Activated gamma-delta T cell treated with Interleukin-2 at 50 U/mL for 16 hours (primary cell): Measurements from ENCODE around the gene ACTN4.
A peak's percentile ranks its signal among the peaks of the same experiment; 100 is the strongest.
"Not testable (repeated sequence)": the region's sequence is repeated elsewhere in the genome, so short reads cannot be mapped to it uniquely, and the experiment has no call there.

Experiments used
- DNase-seq: peaks from one replicate; pipeline ENCODE4 v3.0.0-alpha.2; 2020

The ACTN4 gene

DNA sequence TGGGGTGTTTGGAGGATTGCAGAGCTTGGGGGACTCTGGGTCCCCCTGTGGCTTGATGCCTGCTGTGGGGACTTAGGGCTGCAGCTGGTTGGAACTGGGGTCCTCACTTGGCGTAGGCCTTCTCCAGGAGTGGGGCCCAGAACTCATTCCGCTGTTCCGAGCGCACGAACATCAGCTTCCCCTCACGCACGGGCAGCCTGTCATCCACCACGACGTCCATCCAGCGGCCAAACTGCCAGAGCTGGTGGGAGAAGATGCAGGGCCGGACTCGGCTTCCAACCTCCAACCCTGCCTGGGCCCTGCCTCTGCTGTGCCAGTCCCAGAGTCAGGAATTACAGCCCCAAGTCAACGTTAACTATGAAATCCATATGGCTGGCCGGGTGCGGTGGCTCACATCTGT, 94.2 kb downstream of the ACTN4 start:
- no peak for DNase-seq

- DNase-seq = no peak
Observed at GRCh38 chr19:38742296-38742695, 94.8 kb downstream of the ACTN4 start.

DNA sequence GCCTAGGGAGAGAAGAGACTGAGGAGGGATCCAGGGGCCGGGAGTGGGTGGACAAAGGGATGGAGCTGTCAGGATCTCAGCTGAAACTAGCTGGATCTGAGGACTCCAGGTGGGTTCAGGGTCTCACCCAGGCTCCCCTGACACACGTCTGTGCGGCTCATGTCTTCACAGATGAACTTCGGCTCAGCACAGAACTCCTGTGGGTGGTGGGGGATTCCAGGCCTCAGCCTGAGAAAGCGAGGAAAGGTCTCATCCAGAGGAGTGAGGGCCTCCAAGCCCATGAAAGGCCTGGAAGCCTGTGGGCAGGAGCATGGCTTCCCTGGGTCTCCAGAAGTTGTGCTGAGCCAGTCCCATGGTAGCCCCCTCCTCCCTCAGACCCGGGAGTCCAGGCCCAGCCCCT, 95.5 kb downstream of the ACTN4 start:
- no peak for DNase-seq

GRCh38 chr19:38743394-38744297, 96.2 kb downstream of the ACTN4 start:
- DNase-seq = no peak

DNA sequence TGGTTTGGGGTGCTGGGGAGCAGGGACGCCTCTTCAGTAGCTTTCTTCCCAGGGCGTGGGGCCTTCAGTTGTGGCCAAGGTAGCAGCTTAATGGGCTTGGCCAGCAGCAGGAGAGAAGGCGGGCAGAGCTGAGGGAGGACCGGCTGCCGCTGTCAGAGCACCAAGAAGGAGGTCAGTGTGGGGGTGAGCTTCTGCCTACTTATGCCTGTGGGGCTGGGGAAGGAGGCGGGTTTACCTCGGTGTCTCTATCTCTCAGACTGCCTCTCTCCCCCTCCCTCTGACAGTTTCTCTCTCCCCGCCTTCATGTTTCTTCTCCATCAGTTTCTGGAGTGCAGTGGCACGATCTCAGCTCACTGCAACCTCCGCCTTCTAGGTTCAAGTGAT, 96.8 kb downstream of the ACTN4 start, which contains the start of gene CAPN12:
CAPN12 (minus strand) TSS at position 177 of the 384 bp plus-strand sequence. CDS start 309 bp downstream, outside the sequence.
- DNase-seq = no peak

GRCh38 chr19:38744874-38745273, 97.4 kb downstream of the ACTN4 start:
- DNase-seq = no peak

DNA sequence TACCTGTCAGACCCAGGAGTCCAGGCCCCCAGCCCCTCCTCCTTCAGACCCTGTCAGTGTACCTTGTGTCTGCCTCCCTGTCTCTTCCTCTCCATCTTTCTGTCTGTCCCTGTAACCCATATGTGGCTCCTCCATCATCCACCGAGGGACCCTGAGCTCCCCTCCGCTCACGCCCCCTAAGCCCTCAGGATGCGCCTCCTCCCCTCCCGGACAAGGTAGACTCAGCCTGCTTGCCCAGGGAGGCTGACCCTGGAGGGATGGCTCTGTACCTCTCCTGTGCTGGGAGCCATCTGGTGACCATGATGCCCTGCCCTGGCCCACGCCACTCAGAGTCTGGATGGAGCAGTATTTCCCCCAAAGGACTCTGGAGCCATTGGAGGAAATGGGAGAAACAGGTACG, 97.9 kb downstream of the ACTN4 start:
- no peak for DNase-seq

DNA sequence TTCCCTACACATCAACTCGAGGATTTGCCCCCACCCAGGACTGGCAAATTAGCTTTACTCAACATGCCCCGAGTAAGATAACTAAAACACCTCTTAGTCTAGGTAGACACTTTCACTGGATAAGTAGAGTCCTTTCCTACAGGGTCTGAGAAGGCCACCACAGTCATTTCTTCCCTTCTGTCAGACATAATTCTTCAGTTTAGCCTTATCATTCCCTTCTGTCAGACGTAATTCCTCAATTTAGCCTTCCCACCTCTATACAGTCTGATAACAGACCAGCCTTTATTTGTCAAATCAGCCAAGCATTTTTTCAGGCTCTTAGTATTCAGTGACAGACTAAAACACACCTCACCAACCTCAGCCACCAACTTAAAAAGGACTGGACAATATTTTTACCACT, 106.3 kb downstream of the ACTN4 start:
- not testable (repeated sequence) for DNase-seq

- not testable (repeated sequence) for DNase-seq
Observed at GRCh38 chr19:38754196-38754595, 106.7 kb downstream of the ACTN4 start.

DNA sequence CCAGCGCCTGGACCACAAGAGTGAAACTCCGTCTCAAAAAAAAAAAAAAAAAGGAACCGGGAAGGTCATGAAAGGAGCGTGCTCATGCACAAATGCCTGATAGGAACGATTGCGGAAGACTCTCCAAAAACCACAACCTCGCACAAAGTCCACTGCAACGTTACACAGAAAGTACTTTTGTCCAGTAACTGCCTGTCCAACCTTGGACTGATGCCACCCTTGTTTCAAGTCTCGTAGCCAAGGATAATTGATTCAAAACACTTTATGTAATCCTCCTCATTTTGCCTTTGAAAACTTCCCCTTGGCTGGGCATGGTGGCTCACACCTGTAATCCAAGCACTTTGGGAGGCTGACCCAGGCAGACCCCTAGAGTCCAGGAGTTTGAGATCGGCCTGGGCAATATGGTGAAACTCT, 112.1 kb downstream of the ACTN4 start:
- no peak for DNase-seq

- DNase-seq = not testable (repeated sequence)
Observed at GRCh38 chr19:38760805-38761517, 113.5 kb downstream of the ACTN4 start.

DNA sequence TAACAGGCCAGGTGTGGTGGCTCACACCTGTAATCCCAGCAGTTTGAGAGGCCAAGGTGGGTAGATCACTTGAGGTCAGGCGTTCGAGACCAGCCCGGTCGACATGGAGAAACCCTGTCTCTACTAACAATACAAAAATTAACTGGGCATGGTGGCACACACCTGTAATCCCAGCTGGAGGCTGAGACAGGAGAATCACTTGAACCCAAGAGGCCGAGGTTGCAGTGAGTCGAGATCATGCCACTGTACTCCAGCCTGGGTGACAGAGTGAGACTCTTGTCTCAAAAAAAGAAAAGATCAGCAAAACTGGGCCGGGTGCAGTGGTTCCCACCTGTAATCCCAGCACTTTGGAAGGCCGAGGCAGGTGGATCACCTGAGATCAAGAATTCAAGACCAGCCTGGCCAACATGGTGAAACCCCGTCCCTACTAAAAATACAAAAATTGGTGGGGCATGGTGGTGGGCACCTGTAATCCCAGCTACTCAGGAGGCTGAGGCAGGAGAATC, 114.5 kb downstream of the ACTN4 start:
- DNase-seq = not testable (repeated sequence)

DNA sequence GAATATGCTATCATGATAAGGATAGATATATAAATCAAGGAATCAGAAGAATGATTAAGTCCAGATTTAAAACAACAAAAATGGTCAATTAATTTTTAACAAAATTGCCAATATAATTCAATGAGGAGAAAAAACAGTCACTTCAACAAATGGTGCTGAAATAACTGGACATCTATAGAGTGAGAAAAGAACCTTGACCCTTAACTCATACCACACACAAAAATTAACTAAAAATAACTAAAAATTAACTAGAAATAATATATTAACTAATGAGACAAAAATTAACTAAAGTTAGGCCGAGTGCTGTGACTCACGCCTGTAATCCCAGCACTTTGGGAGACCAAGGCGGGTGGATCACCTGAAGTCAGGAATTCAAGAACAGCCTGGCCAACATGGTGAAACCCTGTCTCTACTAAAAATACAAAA, 116.4 kb downstream of the ACTN4 start:
- no peak for DNase-seq

GRCh38 chr19:38765214-38765613, 117.8 kb downstream of the ACTN4 start:
- DNase-seq = no peak

GRCh38 chr19:38766276-38767047, 119.0 kb downstream of the ACTN4 start:
- DNase-seq = no peak

- DNase-seq = peak; percentile 96
Observed at GRCh38 chr19:38769635-38770211, 122.3 kb downstream of the ACTN4 start.

DNA sequence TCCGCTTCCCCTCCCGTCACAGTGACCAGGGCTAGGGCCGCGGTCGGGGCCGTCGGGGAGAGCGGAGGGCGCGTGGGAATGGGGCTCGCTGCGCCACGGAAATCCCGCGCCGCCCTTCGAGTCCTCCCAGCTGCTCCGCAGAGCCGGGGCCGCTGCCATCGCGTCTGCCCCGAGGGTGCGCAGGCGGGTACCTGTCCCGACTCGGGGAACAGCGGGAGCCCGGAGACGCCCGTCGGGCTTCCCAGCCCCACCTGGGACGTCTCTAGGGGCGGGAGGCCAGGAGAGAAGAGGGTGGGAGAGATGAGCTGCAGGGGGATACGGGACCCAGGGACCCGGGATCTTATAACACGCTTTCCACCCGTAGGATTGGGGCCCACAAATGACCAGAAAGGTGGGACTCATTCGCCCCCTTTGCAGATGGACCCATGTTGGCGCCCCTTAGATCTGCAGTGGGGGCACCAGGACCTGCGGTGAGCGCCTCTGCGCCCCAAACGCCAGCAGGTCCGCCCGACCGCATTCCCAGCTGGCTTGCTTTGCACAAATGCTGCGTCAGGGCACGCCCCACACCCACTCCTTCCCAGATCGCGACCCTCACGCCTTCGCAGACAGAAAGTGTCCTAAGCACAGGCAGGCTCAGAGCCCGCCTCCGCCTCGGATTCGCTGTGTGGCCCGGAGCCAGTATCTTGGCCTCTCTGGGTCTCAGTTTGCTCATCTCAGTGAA, 122.9 kb downstream of the ACTN4 start:
- not testable (repeated sequence) for DNase-seq

GRCh38 chr19:38770949-38771275, 123.5 kb downstream of the ACTN4 start:
- DNase-seq = not testable (repeated sequence)

GRCh38 chr19:38771569-38771968, 124.1 kb downstream of the ACTN4 start:
- not testable (repeated sequence) for DNase-seq

DNA sequence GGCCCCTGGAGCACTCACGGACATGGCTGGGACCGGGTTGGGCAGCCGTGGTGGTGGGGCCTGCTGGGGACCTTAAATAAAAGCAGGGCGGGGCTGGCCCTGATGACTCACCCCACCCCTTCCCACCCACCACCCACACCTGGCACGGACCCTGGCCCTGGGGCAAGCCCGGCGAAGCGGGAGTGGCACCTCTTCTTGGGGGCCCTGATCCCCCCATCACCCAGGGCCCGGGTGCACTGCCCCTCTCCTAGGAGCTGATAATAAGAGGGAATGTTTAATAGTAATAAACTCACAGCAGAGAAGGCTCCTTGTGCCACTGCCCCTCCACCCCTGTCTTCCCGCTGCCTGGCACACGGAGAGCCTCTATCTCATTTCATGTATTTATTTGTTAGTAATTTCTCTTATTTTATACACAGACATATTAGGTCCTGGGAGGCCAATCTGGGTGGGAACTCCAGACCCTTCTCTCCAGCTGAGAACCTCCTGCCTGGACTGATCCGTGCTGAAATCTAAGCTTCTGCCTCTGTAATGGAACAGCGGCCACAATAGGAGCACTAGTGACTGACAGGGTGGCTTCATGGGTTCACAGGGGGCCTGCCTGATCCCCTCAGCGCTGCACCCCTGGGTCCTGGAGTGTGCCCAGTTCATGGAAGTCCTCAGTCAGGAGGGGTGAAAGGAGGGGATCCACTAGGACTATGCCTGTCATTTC, 126.2 kb downstream of the ACTN4 start, which contains the start of gene LGALS7:
LGALS7 (minus strand) TSS at position 49 of the 709 bp plus-strand sequence; CDS start at position 24, 25 bp downstream.
- no peak for DNase-seq
